IMR-90 (cell line): ENCODE data around the gene GMPR. TPM values are rescaled to one million over a fixed set of nuclear protein-coding genes. Genes with fewer than 3 reads are reported as not detected.

ENCODE experiments used
- ATAC-seq: fragments of 200-7000 bp; cut with Tn5 transposase; 2 replicates; pipeline ENCODE4 v1.9.1; 2020; ENCODE audit warnings: low read depth, mild to moderate bottlenecking, moderate library complexity
- BruUV-seq: library from RNA; stranded (reverse); fragments of 400-500 nt; replicated peaks from 2 replicates; lab custom pipeline; 2021; lab: Mats Ljungman, UMichigan
- CTCF ChIA-PET: fragments of 300-600 bp; formaldehyde crosslinking; extraction: SDS; loops from one replicate; lab custom pipeline; 2021; ENCODE audit warnings: antibody characterized with exemption; lab: Yijun Ruan, JAX
- POLR2A ChIA-PET: fragments of 300-600 bp; sonication (Branson Sonifier 250); formaldehyde crosslinking; loops from one replicate; lab custom pipeline; 2022; ENCODE audit warnings: antibody characterized with exemption; ENCODE audit not compliant: unreplicated experiment; lab: Charles Lee
- DNase-seq: peaks from one replicate; pipeline ENCODE4 v3.0.0; 2013
- H2AFZ ChIP-seq: replicated peaks from 2 replicates; pipeline ENCODE3; 2013; ENCODE audit warnings: low read length, mild to moderate bottlenecking; ENCODE audit not compliant: poor library complexity
- H2AK5ac ChIP-seq: 2 replicates; pipeline ENCODE4 v1.6.1; 2013; ENCODE audit warnings: low read depth, low read length, inconsistent platforms
- H2AK9ac ChIP-seq: replicated peaks from 2 replicates; pipeline ENCODE3; 2013; ENCODE audit warnings: mild to moderate bottlenecking, low read depth, low read length, moderate library complexity; ENCODE audit not compliant: poor library complexity
- H2BK120ac ChIP-seq: 2 replicates; pipeline ENCODE4 v1.6.1; 2013; ENCODE audit warnings: low read depth, low read length, inconsistent platforms
- H2BK15ac ChIP-seq: 3 replicates; pipeline ENCODE4 v1.6.1; 2013; ENCODE audit warnings: low read depth, low read length, inconsistent platforms
- H2BK20ac ChIP-seq: 2 replicates; pipeline ENCODE4 v1.6.1; 2013; ENCODE audit warnings: low read depth, mild to moderate bottlenecking, inconsistent platforms, low read length, moderate library complexity
- H2BK5ac ChIP-seq: 2 replicates; pipeline ENCODE4 v1.6.1; 2013; ENCODE audit warnings: mild to moderate bottlenecking, low read depth, low read length, inconsistent platforms; ENCODE audit not compliant: poor library complexity, severe bottlenecking
- H3K14ac ChIP-seq: replicated peaks from 2 replicates; pipeline ENCODE4 v1.6.1; 2013; ENCODE audit warnings: low read depth, low read length, inconsistent platforms
- H3K18ac ChIP-seq: 2 replicates; pipeline ENCODE4 v1.6.1; 2013; ENCODE audit warnings: low read depth, low read length, control low read depth
- H3K23ac ChIP-seq: 2 replicates; pipeline ENCODE4 v1.6.1; 2013; ENCODE audit warnings: low read depth, low read length, inconsistent platforms
- H3K27ac ChIP-seq: 2 replicates; pipeline ENCODE4 v1.5.1; 2013; ENCODE audit warnings: mild to moderate bottlenecking, control low read depth, low read length; ENCODE audit not compliant: insufficient read depth
- H3K27me3 ChIP-seq: 2 replicates; pipeline ENCODE4 v1.6.1; 2013; ENCODE audit warnings: low read length; ENCODE audit not compliant: control insufficient read depth, insufficient read depth
- H3K36me3 ChIP-seq: 2 replicates; pipeline ENCODE4 v1.6.1; 2013; ENCODE audit warnings: low read length, mixed read lengths; ENCODE audit not compliant: control insufficient read depth, insufficient read depth
- H3K4ac ChIP-seq: 2 replicates; pipeline ENCODE4 v1.6.1; 2013; ENCODE audit warnings: low read depth, low read length, inconsistent platforms
- H3K4me1 ChIP-seq: 2 replicates; pipeline ENCODE4 v1.6.1; 2013; ENCODE audit warnings: low read length, mixed read lengths; ENCODE audit not compliant: control insufficient read depth, insufficient read depth
- H3K4me2 ChIP-seq: 2 replicates; pipeline ENCODE4 v1.6.1; 2013; ENCODE audit warnings: low read depth, mild to moderate bottlenecking, control low read depth, low read length, moderate library complexity
- H3K4me3 ChIP-seq: 2 replicates; pipeline ENCODE4 v1.5.1; 2013; ENCODE audit warnings: low read depth, mild to moderate bottlenecking, control low read depth, low read length, moderate library complexity; ENCODE audit not compliant: insufficient read depth
- H3K56ac ChIP-seq: 2 replicates; pipeline ENCODE4 v1.6.1; 2013; ENCODE audit warnings: low read length, inconsistent platforms; ENCODE audit not compliant: insufficient read depth; ENCODE audit errors: extremely low read depth
- H3K79me1 ChIP-seq, 2 experiments: 2 replicates each; pipeline ENCODE4 v1.6.1; 2013; ENCODE audit warnings: low read length in 2 of 2, inconsistent platforms in 1 of 2, low read depth in 1 of 2
- H3K9ac ChIP-seq: 2 replicates; pipeline ENCODE4 v1.6.1; 2013; ENCODE audit warnings: low read depth, low read length, control low read depth
- H3K9me1 ChIP-seq: 2 replicates; pipeline ENCODE4 v1.6.1; 2013; ENCODE audit warnings: low read length, inconsistent platforms; ENCODE audit not compliant: insufficient read depth
- H3K9me3 ChIP-seq: 2 replicates; pipeline ENCODE4 v1.6.1; 2013; ENCODE audit warnings: low read length; ENCODE audit not compliant: control insufficient read depth, insufficient read depth
- H4K20me1 ChIP-seq: 2 replicates; pipeline ENCODE4 v1.6.1; 2013; ENCODE audit warnings: low read length, inconsistent platforms; ENCODE audit not compliant: insufficient read depth
- H4K5ac ChIP-seq: 2 replicates; pipeline ENCODE4 v1.6.1; 2013; ENCODE audit warnings: mild to moderate bottlenecking, low read depth, low read length, control low read depth
- H4K8ac ChIP-seq, 2 experiments: 2 replicates each; pipeline ENCODE4 v1.6.1; 2013; ENCODE audit warnings: low read depth in 2 of 2, low read length in 2 of 2, control low read depth in 1 of 2, inconsistent platforms in 1 of 2
- H4K91ac ChIP-seq: 2 replicates; pipeline ENCODE4 v1.6.1; 2013; ENCODE audit warnings: low read depth, low read length, inconsistent platforms; ENCODE audit not compliant: insufficient read depth
- BHLHE40 ChIP-seq: fragments of 150-350 bp; IDR thresholded peaks from 2 replicates; pipeline ENCODE4 v1.6.1; 2016; ENCODE audit warnings: mild to moderate bottlenecking, low read depth, low read length
- CEBPB ChIP-seq: IDR thresholded peaks from 2 replicates; pipeline ENCODE4 v1.6.1; 2012; ENCODE audit warnings: low read depth, low read length, improper control_type of control experiment
- CHD1 ChIP-seq: IDR thresholded peaks from 2 replicates; pipeline ENCODE4 v1.6.1; 2012; ENCODE audit warnings: low read depth, low read length, improper control_type of control experiment
- FOS ChIP-seq: fragments of 150-350 bp; IDR thresholded peaks from 2 replicates; pipeline ENCODE4 v1.6.1; 2016; ENCODE audit warnings: low read depth, low read length
- MAFK ChIP-seq: IDR thresholded peaks from 2 replicates; pipeline ENCODE4 v1.6.1; 2012; ENCODE audit warnings: low read depth, low read length, improper control_type of control experiment
- MXI1 ChIP-seq: IDR thresholded peaks from 2 replicates; pipeline ENCODE4 v1.6.1; 2012; ENCODE audit warnings: low read depth, mild to moderate bottlenecking, low read length, moderate library complexity, borderline replicate concordance
- NFE2L2 ChIP-seq: fragments of 150-350 bp; IDR thresholded peaks from 2 replicates; pipeline ENCODE4 v1.6.1; 2016; ENCODE audit warnings: low read depth, mild to moderate bottlenecking, low read length
- POLR2A ChIP-seq: IDR thresholded peaks from 2 replicates; pipeline ENCODE4 v1.6.1; 2012; ENCODE audit warnings: mild to moderate bottlenecking, low read depth, low read length
- RAD21 ChIP-seq: IDR thresholded peaks from 2 replicates; pipeline ENCODE4 v1.6.1; 2012; ENCODE audit warnings: low read length, improper control_type of control experiment
- RCOR1 ChIP-seq: IDR thresholded peaks from 2 replicates; pipeline ENCODE4 v1.6.1; 2012; ENCODE audit warnings: mild to moderate bottlenecking, low read length, improper control_type of control experiment; ENCODE audit not compliant: insufficient replicate concordance
- RFX5 ChIP-seq: IDR thresholded peaks from 2 replicates; pipeline ENCODE4 v1.8.0; 2012; ENCODE audit warnings: low read depth, mild to moderate bottlenecking, low read length, moderate library complexity
- SMC3 ChIP-seq: fragments of 150-350 bp; IDR thresholded peaks from 2 replicates; pipeline ENCODE4 v1.6.1; 2016; ENCODE audit warnings: low read depth, mild to moderate bottlenecking, antibody characterized with exemption, low read length, moderate library complexity
- WGBS, 2 experiments: methylation state at CpG; one replicate each; pipeline versions ENCODE4 v1.1.5 to v1.1.7; 2013; ENCODE audit warnings: missing lambda C conversion rate in 2 of 2; ENCODE audit not compliant: insufficient read length in 1 of 2; ENCODE audit errors: extremely low coverage in 2 of 2; 5-methylcytosine and 5-hydroxymethylcytosine counted together
- dilution Hi-C: fragments of 300-500 bp; cut with HindIII; formaldehyde crosslinking; loops from one replicate; pipeline ENCODE4 v1.14.3; 2018; ENCODE audit warnings: low sequenced_read_pairs; ENCODE audit not compliant: unreplicated experiment
- in situ Hi-C: fragments of 300-500 bp; cut with MboI; formaldehyde crosslinking; loops from 3 replicates; pipeline ENCODE4 v1.14.3; 2019; ENCODE audit warnings: low sequenced_read_pairs, inconsistent platforms, mixed read lengths
- intact Hi-C: fragments of 100-400 bp; cut with micrococcal nuclease; formaldehyde crosslinking; loops from 2 replicates; pipeline ENCODE4 v1.10.0; 2022
- polyA plus RNA-seq, 3 experiments: library from polyadenylated mRNA; depleted of rRNA; stranded (reverse); fragments of >200 nt; gene quantifications; 2 replicates each; pipeline ENCODE4 v1.2.3, GENCODE V29; 2012; ENCODE audit warnings: low replicate concordance in 1 of 3
- total RNA-seq: library from RNA; depleted of rRNA; stranded (reverse); fragments of >200 nt; gene quantifications from 2 replicates; pipeline ENCODE4 v1.2.3, GENCODE V29; 2012
- TF ChIP-seq, protein P1 (sequence below): conservative IDR thresholded peaks from 2 replicates; pipeline ENCODE4 v1.5.1; 2012; ENCODE audit warnings: mild to moderate bottlenecking, low read depth, low read length, improper control_type of control experiment
- TF ChIP-seq, protein P2 (sequence below): fragments of 150-350 bp; IDR thresholded peaks from 2 replicates; pipeline ENCODE4 v1.6.1; 2016; ENCODE audit warnings: low read depth, mild to moderate bottlenecking, low read length, moderate library complexity, borderline replicate concordance
- TF ChIP-seq, protein P3 (sequence below): fragments of 150-350 bp; IDR thresholded peaks from 2 replicates; pipeline ENCODE4 v1.6.1; 2017; ENCODE audit warnings: mild to moderate bottlenecking, antibody characterized with exemption, low read length, low read depth

Gene GMPR
- total and polyA plus RNA-seq, 2 of the 4 experiments (the other 2 are of a cell fraction) = 6.3 to 8.6 TPM

DNA sequence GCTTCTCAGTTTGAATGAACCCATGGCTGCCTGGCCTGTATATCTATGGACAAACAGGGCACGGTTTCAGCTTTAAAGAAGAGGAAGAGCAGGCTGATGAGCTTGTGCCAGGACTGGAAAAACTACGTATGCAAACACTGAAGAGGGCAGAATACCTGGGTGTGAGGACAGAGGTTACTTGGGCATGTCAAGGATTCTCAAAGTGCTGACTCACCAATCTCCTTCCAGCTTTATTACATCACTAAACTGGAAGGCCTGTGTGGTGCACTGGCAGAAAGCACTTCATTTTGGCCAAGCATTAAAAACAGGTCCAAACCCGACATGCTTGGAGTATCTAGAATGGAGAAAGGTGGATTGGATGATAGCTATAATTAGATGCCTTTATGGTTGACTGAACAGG lies 95.2 kb downstream of the GMPR start:
- H2BK15ac ChIP-seq = peak overlapping the region; percentile 60; the same call in 1 of the 3 replicates
- BruUV-seq = no TSS peak
- no peak overlapping the region for H2AFZ ChIP-seq
- H3K4ac ChIP-seq = peak overlapping the region; percentile 42
- peaks cover 31% of the 10 kb centered on the region for H3K9me1 ChIP-seq
- H2BK120ac ChIP-seq = peak overlapping the region; percentile 42; the same call in 1 of the 2 replicates
- peaks cover 2 to 31% of the 10 kb centered on the region in 2 experiments; a peak in 3 of 4 replicates for H3K79me1 ChIP-seq
- H4K91ac ChIP-seq = peak overlapping the region; percentile 54; the same call in 1 of the 2 replicates
- H4K20me1 ChIP-seq = peaks cover 4% of the 10 kb centered on the region; the same call in 1 of the 2 replicates
- no peak overlapping the region for H2AK9ac ChIP-seq
- H2BK20ac ChIP-seq = 0 out of 2 replicates have a peak overlapping the region, but pooled peaks have one; percentile 52
- no peak overlapping the region for H3K27ac ChIP-seq
- dilution Hi-C loops = no loop called here
- in situ Hi-C loops = loop anchor here (5.0 to 10.0 kb wide), 3 partner anchors 429 to 754 kb away; partner anchors contain the start of gene ATXN1
- no peak overlapping the region for H4K5ac ChIP-seq
- TF ChIP-seq BHLHE40 = no peak
- TF ChIP-seq FOS = no peak
- TF ChIP-seq, protein P1, sequence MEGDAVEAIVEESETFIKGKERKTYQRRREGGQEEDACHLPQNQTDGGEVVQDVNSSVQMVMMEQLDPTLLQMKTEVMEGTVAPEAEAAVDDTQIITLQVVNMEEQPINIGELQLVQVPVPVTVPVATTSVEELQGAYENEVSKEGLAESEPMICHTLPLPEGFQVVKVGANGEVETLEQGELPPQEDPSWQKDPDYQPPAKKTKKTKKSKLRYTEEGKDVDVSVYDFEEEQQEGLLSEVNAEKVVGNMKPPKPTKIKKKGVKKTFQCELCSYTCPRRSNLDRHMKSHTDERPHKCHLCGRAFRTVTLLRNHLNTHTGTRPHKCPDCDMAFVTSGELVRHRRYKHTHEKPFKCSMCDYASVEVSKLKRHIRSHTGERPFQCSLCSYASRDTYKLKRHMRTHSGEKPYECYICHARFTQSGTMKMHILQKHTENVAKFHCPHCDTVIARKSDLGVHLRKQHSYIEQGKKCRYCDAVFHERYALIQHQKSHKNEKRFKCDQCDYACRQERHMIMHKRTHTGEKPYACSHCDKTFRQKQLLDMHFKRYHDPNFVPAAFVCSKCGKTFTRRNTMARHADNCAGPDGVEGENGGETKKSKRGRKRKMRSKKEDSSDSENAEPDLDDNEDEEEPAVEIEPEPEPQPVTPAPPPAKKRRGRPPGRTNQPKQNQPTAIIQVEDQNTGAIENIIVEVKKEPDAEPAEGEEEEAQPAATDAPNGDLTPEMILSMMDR = no peak
- TF ChIP-seq CEBPB = no peak
- TF ChIP-seq, protein P2, sequence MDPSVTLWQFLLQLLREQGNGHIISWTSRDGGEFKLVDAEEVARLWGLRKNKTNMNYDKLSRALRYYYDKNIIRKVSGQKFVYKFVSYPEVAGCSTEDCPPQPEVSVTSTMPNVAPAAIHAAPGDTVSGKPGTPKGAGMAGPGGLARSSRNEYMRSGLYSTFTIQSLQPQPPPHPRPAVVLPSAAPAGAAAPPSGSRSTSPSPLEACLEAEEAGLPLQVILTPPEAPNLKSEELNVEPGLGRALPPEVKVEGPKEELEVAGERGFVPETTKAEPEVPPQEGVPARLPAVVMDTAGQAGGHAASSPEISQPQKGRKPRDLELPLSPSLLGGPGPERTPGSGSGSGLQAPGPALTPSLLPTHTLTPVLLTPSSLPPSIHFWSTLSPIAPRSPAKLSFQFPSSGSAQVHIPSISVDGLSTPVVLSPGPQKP = no peak
- no peak for TF ChIP-seq CHD1
- no peak for TF ChIP-seq MXI1
- no peak for TF ChIP-seq RAD21
- no peak for TF ChIP-seq POLR2A
- no peak for TF ChIP-seq RFX5
- TF ChIP-seq MAFK = peak; percentile 91
- TF ChIP-seq SMC3 = no peak
- no peak for TF ChIP-seq RCOR1
- TF ChIP-seq, protein P3, sequence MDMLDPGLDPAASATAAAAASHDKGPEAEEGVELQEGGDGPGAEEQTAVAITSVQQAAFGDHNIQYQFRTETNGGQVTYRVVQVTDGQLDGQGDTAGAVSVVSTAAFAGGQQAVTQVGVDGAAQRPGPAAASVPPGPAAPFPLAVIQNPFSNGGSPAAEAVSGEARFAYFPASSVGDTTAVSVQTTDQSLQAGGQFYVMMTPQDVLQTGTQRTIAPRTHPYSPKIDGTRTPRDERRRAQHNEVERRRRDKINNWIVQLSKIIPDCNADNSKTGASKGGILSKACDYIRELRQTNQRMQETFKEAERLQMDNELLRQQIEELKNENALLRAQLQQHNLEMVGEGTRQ = no peak
- TF ChIP-seq NFE2L2 = peak; percentile 73; the same call in 1 of the 2 replicates
- no peak overlapping the region for H3K18ac ChIP-seq
- H3K23ac ChIP-seq = no peak overlapping the region; the same call in 1 of the 2 replicates
- H3K9me3 ChIP-seq = no peaks in the 10 kb centered on the region
- intact Hi-C loops = loop anchor here (2.0 to 10.0 kb wide), 7 partner anchors 75 to 753 kb away; no protein-coding TSS in a partner anchor
- H3K36me3 ChIP-seq = 0 out of 2 replicates have a peak, but pooled peaks cover 2% of the 10 kb centered on the region
- WGBS, 2 experiments = no CpG with 5 or more reads among the region's 3 CpGs
- ChIA-PET POLR2A (no interaction called here), CTCF (interaction anchor here (0.6 to 1.2 kb wide), 4 partner anchors 11 to 413 kb away, joined by 3 to 4 read pairs (median 4); no protein-coding TSS in a partner anchor)
- no peak overlapping the region for H3K4me3 ChIP-seq
- DNase-seq (peak; percentile 60), ATAC-seq (no peak)
- H2AK5ac ChIP-seq = peak overlapping the region; percentile 80
- H3K56ac ChIP-seq = no peak overlapping the region
- peaks cover 20% of the 10 kb centered on the region for H3K4me1 ChIP-seq
- H2BK5ac ChIP-seq = no peak overlapping the region
- 0 out of 4 replicates have a peak overlapping the region, but pooled peaks of 1 of the 2 experiments have one; percentile 7 for H4K8ac ChIP-seq
- H3K27me3 ChIP-seq = no peaks in the 10 kb centered on the region
- no peak overlapping the region for H3K14ac ChIP-seq
- H3K4me2 ChIP-seq = no peak overlapping the region
- no peak overlapping the region for H3K9ac ChIP-seq
